ENCODE results near the gene CYB561D2. TPM values are rescaled to one million over a fixed set of nuclear protein-coding genes. Genes with fewer than 3 reads are reported as not detected.

The CYB561D2 gene
- total RNA-seq, 2 experiments from 2014 or later: 42.5 to 43.6 TPM

DNA sequence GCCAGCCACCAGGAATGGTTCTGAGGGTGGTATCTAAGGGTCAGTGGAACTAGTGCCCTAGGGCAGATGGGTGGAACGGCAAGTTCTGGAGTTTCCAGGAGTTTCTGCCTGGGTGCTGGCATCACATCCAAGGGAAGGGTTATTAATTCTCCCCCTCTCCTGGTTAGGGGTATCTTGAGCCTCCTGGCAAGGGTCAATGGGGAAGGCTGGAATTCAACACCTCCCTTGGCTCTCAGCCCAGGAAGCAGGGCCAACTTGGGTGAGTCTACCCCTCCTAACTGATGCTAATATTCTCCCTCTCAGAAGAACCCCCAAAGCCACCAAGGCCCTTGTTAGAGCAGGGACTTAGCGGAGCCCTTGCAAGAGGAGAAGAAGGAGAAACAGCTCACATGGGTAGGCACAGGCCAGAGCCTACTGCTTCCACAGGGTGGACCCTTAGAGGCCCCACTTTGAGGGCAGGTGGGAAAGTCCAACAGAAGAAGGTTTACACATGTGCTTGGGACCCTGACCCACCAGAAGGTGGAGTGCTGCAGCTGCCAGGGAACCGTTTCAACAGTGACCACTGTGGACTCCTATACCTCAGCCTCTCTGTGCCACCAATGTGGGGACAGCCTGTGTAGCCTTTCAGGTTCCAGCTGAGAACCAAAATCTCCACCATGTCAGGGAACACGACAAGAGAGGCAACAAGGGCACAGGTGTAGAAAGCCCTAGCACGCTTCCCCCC is 5.3 kb downstream of the CYB561D2 start:
- Mint-ChIP-seq H3K36me3 (ENCODE audit: low read depth) (peaks cover 39% of the 10 kb centered on the region), H3K9me3 (ENCODE audit: insufficient read depth) (no peaks in the 10 kb centered on the region), H3K27me3 (ENCODE audit: low read depth) (no peaks in the 10 kb centered on the region), H3K27ac (no peak overlapping the region), H3K4me1 (ENCODE audit: low read depth) (peaks cover 61% of the 10 kb centered on the region), H3K4me3 (peak overlapping the region; percentile 96)
- POLR2A ChIA-PET: interaction anchor here (0.8 to 3.5 kb wide), 3 partner anchors 10 to 18 kb away, joined by 3 to 21 read pairs (median 11); partner anchors contain the start of genes RASSF1 and ZMYND10
- DNase-seq (no peak), ATAC-seq (no peak)
- CTCF ChIA-PET: interaction anchor here (1.0 to 2.0 kb wide), 6 partner anchors 9 to 186 kb away, joined by 3 to 11 read pairs (median 4); partner anchors contain the start of genes RASSF1 and ZMYND10

DNA sequence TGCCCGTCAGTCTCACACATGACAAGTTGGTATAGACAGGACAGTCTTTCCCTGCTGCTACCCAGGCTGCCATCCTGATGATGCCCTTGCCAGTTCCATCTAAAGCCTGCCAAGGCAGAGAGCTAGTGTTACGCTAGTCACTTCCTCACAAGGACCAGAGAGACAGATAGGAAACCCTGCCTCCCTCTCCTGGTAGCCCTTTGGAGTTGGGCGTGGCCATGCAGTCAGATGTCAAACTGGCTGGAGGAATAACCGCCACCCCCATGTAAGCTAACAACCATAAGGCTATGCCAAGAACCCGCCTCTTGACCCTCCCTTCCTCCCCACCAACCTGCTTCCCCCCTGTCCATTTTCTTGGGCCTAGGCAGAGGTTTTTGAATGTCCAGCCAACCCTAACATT is 5.9 kb downstream of the CYB561D2 start:
- no peaks in the 10 kb centered on the region for H3K9me3 Mint-ChIP-seq (ENCODE audit: insufficient read depth)
- ChIA-PET POLR2A (interaction anchor here (0.8 to 2.2 kb wide), 4 partner anchors 11 to 255 kb away, joined by 3 to 11 read pairs (median 6); partner anchors contain the start of genes CISH, RASSF1 and ZMYND10), CTCF (interaction anchor here (1.0 to 2.0 kb wide), 6 partner anchors 9 to 186 kb away, joined by 3 to 11 read pairs (median 4); partner anchors contain the start of genes RASSF1 and ZMYND10)
- H3K27ac Mint-ChIP-seq: no peak overlapping the region
- H3K27me3 Mint-ChIP-seq (ENCODE audit: low read depth): no peaks in the 10 kb centered on the region
- DNase-seq (no peak), ATAC-seq (no peak)
- H3K4me1 Mint-ChIP-seq (ENCODE audit: low read depth): peaks cover 55% of the 10 kb centered on the region
- peak overlapping the region; percentile 96 for H3K4me3 Mint-ChIP-seq
- peaks cover 33% of the 10 kb centered on the region for H3K36me3 Mint-ChIP-seq (ENCODE audit: low read depth)

DNA sequence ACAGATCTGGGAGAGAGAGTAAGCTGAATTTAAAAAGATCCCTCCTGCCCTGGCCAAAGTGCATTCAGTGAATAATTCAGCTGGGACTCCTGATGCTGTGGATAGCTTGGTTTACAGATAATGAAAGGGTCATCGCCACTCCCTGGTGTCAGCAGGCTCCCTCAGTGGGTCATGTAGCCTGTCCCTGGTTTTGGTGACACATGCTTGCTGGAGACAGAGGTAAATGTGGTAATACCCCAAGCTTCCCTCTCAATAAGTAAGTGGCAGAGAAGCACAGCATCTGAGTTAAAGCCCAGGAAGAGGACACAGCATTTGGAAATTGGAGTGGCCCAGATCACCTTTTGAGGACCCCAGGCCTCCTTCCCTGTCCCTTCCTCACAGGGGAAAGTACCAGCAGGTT is 6.8 kb downstream of the CYB561D2 start:
- H3K27ac Mint-ChIP-seq: peak overlapping the region; percentile 44
- peaks cover 32% of the 10 kb centered on the region for H3K36me3 Mint-ChIP-seq (ENCODE audit: low read depth)
- CTCF ChIA-PET: interaction anchor here (1.3 to 2.0 kb wide), 3 partner anchors 10 to 19 kb away, joined by 4 to 11 read pairs (median 5); partner anchors contain the start of gene ZMYND10
- ATAC-seq (no peak), DNase-seq (no peak)
- peak overlapping the region; percentile 96 for H3K4me3 Mint-ChIP-seq
- no peaks in the 10 kb centered on the region for H3K27me3 Mint-ChIP-seq (ENCODE audit: low read depth)
- POLR2A ChIA-PET: interaction anchor here (0.9 to 2.2 kb wide), 4 partner anchors 8 to 254 kb away, joined by 3 to 11 read pairs (median 6); partner anchors contain the start of genes CISH and RASSF1
- H3K9me3 Mint-ChIP-seq (ENCODE audit: insufficient read depth): no peaks in the 10 kb centered on the region
- H3K4me1 Mint-ChIP-seq (ENCODE audit: low read depth): peaks cover 50% of the 10 kb centered on the region

DNA sequence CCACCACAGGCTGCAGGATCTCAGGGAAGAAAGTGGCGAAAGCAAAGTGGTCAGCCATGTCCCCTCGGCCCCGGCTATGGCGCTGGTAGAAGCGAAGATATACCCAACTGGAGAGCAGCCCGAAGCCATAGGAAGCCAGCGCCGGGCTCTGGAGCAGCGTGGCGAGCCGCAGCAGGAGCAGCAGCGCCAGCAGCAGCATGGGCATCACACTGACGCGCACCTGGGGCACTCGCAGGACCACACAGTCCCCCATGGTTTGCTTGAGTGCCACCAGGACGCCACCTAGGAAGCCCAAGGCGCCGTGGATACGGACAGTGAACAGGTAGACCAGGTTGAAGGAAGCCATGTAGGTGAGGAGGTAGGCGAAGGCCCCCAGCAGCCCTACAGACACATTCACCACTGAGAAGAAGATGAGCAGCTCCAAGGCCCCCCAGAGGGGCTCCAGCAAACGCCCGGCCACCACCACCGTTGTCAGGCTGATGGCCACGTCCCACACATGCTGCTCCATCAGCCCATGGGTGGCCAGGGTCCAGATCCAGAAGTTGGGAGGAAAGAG is 7.8 kb downstream of the CYB561D2 start:
- DNase-seq (no peak), ATAC-seq (no peak)
- Mint-ChIP-seq H3K4me1 (ENCODE audit: low read depth) (peaks cover 48% of the 10 kb centered on the region), H3K27ac (peak overlapping the region; percentile 84), H3K4me3 (peak overlapping the region; percentile 96), H3K27me3 (ENCODE audit: low read depth) (peaks cover 4% of the 10 kb centered on the region), H3K36me3 (ENCODE audit: low read depth) (peaks cover 27% of the 10 kb centered on the region), H3K9me3 (ENCODE audit: insufficient read depth) (no peaks in the 10 kb centered on the region)
- CTCF ChIA-PET: interaction anchor here (0.9 kb wide), 1 partner anchor 18 kb away, joined by 3 read pairs; the partner anchor contains the start of gene RASSF1
- POLR2A ChIA-PET: interaction anchor here (1.9 kb wide), 1 partner anchor 18 kb away, joined by 9 read pairs; the partner anchor contains the start of gene RASSF1

DNA sequence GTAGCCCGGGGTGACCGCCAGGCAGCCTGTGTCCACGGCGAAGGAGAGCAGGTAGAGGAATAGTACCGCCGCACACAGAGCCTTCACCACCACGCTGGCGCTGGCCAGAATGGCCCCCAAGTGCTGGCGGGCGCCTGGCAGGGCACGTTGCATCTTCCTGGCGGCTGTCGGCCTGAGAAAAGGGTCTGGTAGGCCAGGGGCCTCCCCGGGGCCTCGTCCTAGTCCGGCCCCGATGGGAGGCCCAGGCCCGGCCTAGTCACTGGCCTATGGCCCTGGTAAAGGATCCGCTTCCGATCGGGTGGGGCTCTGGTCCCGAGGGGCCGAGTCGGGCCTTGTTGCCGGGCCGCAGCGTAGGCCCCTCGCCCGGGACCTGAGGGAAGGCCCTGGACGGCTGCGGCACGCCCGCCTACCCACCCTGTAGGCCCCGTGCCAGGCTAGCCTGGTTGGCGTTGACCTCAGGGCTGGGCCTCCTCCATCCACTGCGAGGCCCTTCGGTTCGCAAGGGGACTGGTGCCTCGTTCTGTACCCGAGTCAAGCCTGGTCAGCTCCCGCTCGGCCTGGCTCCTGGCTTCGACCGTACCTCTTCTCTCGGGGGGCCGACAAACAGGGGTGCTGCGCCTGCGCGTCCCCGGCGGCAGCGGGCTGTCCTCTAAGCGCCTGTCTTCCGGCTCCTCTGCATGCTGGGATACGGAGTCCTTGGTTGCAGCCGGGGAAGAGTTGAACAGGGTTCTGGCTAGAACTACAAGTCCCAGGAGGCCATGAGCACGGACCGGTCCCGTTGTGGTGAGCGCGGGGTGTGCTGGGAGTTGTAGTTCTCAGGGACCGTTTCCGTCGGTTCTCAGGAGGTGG is 8.5 kb downstream of the CYB561D2 start, which contains the start of gene TMEM115:
TMEM115 (minus strand) TSS at position 611 of the 849 bp plus-strand sequence; CDS start at position 153, 458 bp downstream.
- H3K9me3 Mint-ChIP-seq (ENCODE audit: insufficient read depth): no peaks in the 10 kb centered on the region
- DNase-seq (peak; percentile 98), ATAC-seq (peak; percentile 99)
- CTCF ChIA-PET: interaction anchor here (0.9 to 1.2 kb wide), 2 partner anchors 9 to 18 kb away, joined by 3 to 5 read pairs; partner anchors contain the start of genes CYB561D2, NPRL2 and RASSF1
- H3K36me3 Mint-ChIP-seq (ENCODE audit: low read depth): peaks cover 26% of the 10 kb centered on the region
- H3K4me1 Mint-ChIP-seq (ENCODE audit: low read depth): peaks cover 50% of the 10 kb centered on the region
- POLR2A ChIA-PET: interaction anchor here (0.6 to 1.6 kb wide), 4 partner anchors 9 to 22 kb away, joined by 3 to 9 read pairs (median 4); partner anchors contain the start of genes CYB561D2, NPRL2 and RASSF1
- peak within 1 kb of the TSS; percentile 96 for H3K4me3 Mint-ChIP-seq
- H3K27me3 Mint-ChIP-seq (ENCODE audit: low read depth): peaks cover 5% of the 10 kb centered on the region
- peak within 1 kb of the TSS; percentile 93 for H3K27ac Mint-ChIP-seq

DNA sequence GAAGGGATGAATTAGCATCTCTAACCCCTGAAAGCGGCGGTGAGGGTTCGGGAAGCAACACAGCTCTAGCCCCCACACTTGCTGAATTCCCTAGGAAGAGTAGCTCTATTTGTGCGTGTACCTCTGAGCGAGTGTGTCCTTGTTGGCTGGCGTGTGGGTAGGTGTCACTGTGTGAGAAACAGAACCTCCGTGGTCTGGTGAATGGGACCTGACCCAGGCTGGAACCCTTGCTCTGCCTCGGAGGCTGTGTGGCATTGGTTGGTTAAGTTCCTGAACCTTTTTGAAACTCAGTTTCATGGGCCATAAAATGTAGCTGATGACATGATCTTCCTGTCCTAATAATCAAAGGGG is 9.1 kb downstream of the CYB561D2 start:
- Mint-ChIP-seq H3K9me3 (ENCODE audit: insufficient read depth) (no peaks in the 10 kb centered on the region), H3K36me3 (ENCODE audit: low read depth) (peaks cover 21% of the 10 kb centered on the region), H3K27me3 (ENCODE audit: low read depth) (peaks cover 5% of the 10 kb centered on the region), H3K27ac (peak overlapping the region; percentile 93), H3K4me3 (peak overlapping the region; percentile 96), H3K4me1 (ENCODE audit: low read depth) (peaks cover 53% of the 10 kb centered on the region)
- POLR2A ChIA-PET: interaction anchor here (0.8 to 1.6 kb wide), 3 partner anchors 9 to 22 kb away, joined by 3 to 9 read pairs (median 4); partner anchors contain the start of genes CYB561D2, NPRL2 and RASSF1
- ATAC-seq (no peak), DNase-seq (no peak)
- CTCF ChIA-PET: interaction anchor here (1.2 kb wide), 1 partner anchor 10 kb away, joined by 5 read pairs; the partner anchor contains the start of genes CYB561D2 and NPRL2

DNA sequence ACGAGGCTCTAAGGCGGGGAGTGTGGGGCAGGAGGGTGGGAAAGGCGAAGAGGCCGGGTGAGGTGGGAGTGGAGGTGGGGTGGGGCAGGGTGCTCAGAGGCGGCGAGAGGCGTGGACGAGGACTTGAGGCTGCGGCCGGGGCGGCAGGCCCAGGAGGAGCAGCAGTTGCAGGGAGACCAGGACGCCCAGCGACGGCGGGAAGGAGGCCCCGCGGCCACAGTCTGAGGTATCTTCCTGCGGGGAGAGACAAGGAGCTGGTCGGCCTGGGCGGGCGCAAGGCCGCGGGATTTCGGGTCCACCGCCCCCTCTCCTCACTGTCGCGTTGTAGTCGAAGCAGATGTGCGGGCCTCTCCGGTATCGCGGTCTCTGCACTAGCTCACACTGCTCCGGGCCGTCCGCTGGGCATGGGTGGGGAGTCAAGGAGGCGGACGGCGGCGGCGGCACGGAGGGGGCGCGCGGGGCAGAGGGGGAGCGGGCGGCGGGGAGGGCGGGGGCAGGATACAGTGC is 14.0 kb downstream of the CYB561D2 start:
- Mint-ChIP-seq H3K4me1 (ENCODE audit: low read depth) (peaks cover 24% of the 10 kb centered on the region), H3K27ac (peak overlapping the region; percentile 52), H3K27me3 (ENCODE audit: low read depth) (peaks cover 5% of the 10 kb centered on the region), H3K4me3 (peak overlapping the region; percentile 80), H3K9me3 (ENCODE audit: insufficient read depth) (no peaks in the 10 kb centered on the region), H3K36me3 (ENCODE audit: low read depth) (no peaks in the 10 kb centered on the region)
- ChIA-PET POLR2A (interaction anchor here (0.6 to 1.5 kb wide), 6 partner anchors 10 to 209 kb away, joined by 3 to 5 read pairs (median 3); partner anchors contain the start of genes CYB561D2 and NPRL2), CTCF (interaction anchor here (0.9 to 1.4 kb wide), 3 partner anchors 14 to 177 kb away, joined by 3 to 5 read pairs (median 5); partner anchors contain the start of genes CYB561D2 and NPRL2)
- DNase-seq: peak; percentile 36
- ATAC-seq: no peak

DNA sequence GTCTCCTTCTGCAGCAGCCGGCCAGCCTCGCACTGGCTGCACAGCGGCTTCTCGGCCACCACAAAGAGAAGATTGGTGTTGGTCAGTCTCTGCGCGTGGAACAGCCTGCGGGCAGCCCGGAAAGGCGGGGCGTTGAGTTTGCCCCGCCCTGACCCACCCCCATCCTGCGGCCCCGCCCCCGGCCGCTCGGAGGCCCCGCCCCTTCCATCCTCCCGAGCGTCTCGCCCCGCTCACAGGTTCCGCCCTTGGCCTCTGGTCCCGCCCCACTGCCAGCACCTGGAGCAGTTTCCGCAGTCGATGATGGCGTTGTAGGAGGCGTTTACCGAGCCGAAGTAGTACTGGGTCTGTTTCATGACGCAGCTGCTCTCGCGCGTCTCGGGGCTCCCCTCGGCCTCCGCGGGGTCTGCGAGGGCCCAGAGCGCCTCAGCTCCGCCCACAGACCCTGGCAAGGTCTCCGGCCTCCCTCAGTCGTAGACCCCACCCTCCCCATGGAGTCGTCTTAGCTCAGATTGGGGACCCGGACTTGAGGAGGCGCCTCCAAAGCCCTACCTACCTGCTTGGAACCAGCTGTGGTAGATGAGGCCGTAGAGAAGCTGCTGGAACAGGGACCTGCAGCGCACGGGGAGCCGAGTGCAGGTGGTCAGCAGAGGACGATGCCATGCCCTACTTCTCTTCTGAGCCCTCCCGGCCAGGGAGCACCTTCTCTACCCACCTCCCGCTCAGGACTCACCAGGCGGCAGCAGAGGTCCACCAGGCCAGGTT is 14.6 kb downstream of the CYB561D2 start:
- Mint-ChIP-seq H3K36me3 (ENCODE audit: low read depth) (no peaks in the 10 kb centered on the region), H3K4me3 (peak overlapping the region; percentile 80), H3K4me1 (ENCODE audit: low read depth) (peaks cover 17% of the 10 kb centered on the region), H3K9me3 (ENCODE audit: insufficient read depth) (no peaks in the 10 kb centered on the region), H3K27me3 (ENCODE audit: low read depth) (peaks cover 5% of the 10 kb centered on the region), H3K27ac (peak overlapping the region; percentile 86)
- peak; percentile 98 for DNase-seq
- ChIA-PET POLR2A (interaction anchor here (0.7 to 1.5 kb wide), 10 partner anchors 8 to 243 kb away, joined by 3 to 6 read pairs (median 3); partner anchors contain the start of genes CYB561D2, NPRL2 and RASSF1), CTCF (interaction anchor here (0.7 to 1.4 kb wide), 5 partner anchors 15 to 202 kb away, joined by 3 to 5 read pairs (median 3); partner anchors contain the start of genes C3orf18, CYB561D2 and NPRL2)
- ATAC-seq: peak; percentile 99

DNA sequence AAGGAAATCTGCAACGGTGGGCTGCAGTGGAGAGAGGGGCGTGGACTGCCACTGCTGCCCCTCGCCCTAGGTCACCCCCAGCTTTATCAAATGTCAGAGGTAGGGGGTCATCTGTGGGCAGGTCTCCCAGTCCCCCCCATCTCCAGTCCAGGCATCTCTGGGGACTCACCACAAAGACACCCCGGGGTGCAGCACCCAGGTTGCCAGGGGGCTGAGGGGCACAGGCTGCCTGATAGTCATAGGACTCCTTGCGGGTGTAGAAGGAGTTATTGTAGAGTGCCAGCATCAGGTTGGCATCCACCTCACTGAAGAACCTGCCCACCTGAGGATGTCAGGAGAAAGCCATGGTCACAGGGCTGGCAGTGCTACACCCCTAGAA is 15.2 kb downstream of the CYB561D2 start:
- Mint-ChIP-seq H3K4me3 (peak overlapping the region; percentile 80), H3K36me3 (ENCODE audit: low read depth) (no peaks in the 10 kb centered on the region), H3K27me3 (ENCODE audit: low read depth) (peaks cover 5% of the 10 kb centered on the region), H3K4me1 (ENCODE audit: low read depth) (peaks cover 16% of the 10 kb centered on the region), H3K9me3 (ENCODE audit: insufficient read depth) (no peaks in the 10 kb centered on the region), H3K27ac (peak overlapping the region; percentile 86)
- ChIA-PET CTCF (interaction anchor here (0.7 to 1.4 kb wide), 5 partner anchors 15 to 202 kb away, joined by 3 to 5 read pairs (median 3); partner anchors contain the start of genes C3orf18, CYB561D2 and NPRL2), POLR2A (interaction anchor here (0.7 to 1.5 kb wide), 8 partner anchors 8 to 242 kb away, joined by 3 to 6 read pairs (median 3); partner anchors contain the start of genes CYB561D2, NPRL2 and RASSF1)
- no peak for DNase-seq
- ATAC-seq: no peak

Measured in activated CD8-positive, alpha-beta T cell treated with anti-CD3 and anti-CD28 coated beads, Interleukin-2, amount 10 ng/mL, durations not matched to agents 7 days and 5 days (primary cell).